SU-DHL-6 (cell line): ENCODE data around the gene NTM.

Source experiments
- CTCF ChIP-seq: fragments of 200-600 bp; sonication (generic); IDR thresholded peaks from one replicate; pipeline ENCODE4 v1.5.1; 2017; ENCODE audit warnings: antibody characterized with exemption, mild to moderate bottlenecking, low read length, moderate library complexity; ENCODE audit not compliant: insufficient read depth, poor library complexity, severe bottlenecking
- EZH2phosphoT487 ChIP-seq: fragments of 200-600 bp; sonication (generic), shearing (Covaris generic); conservative IDR thresholded peaks from 2 replicates; pipeline ENCODE4 v1.6.1; 2018; ENCODE audit warnings: mild to moderate bottlenecking, antibody characterized with exemption, low read length, moderate library complexity, mixed read lengths

DNA sequence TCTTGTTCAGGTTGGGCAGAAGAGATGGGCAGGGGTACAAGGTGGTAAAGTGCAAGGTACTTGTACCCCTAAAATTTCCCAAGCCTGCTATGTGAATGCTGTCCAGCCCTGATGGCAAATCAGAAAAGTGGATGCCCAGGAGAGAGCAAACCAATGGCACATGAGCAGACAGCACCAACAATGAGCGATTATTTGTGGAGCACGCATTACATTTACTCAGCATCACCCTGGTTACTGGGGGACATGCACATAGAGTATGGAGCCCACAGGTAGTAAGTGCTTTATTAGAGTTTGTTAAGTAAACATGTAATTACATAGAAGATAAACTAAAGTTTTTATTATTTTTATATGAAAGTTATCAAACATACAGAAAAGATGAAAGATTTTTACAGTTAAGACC lies 165.7 kb downstream of the NTM start:
- TF ChIP-seq CTCF (no peak), EZH2phosphoT487 (no peak)
